NT2/D1 (cell line): ENCODE results near the gene SELP.

Experiments
- YY1 ChIP-seq: IDR thresholded peaks from 2 replicates; pipeline ENCODE4 v1.6.1; 2011; ENCODE audit not compliant: insufficient read length, insufficient read depth
- ZNF274 ChIP-seq: IDR thresholded peaks from 2 replicates; pipeline ENCODE4 v1.6.1; 2011; ENCODE audit warnings: mild to moderate bottlenecking, low read depth, low read length

- TF ChIP-seq YY1: no peak
- no peak for TF ChIP-seq ZNF274
Observed at GRCh38 chr1:169631249-169631648, 1.3 kb upstream of the SELP start.
